GM12891 (cell line): ENCODE results near the gene IGFN1.

Source experiments
- DNase-seq: peaks from one replicate; pipeline ENCODE4 v3.0.0; 2011; ENCODE audit warnings: low spot score; ENCODE audit not compliant: insufficient read length
- FAIRE-seq: peaks from 2 replicates; lab custom pipeline; 2011; peaks lifted over from hg19 to GRCh38; lab: Jason Lieb, UNC
- PAX5 ChIP-seq: IDR thresholded peaks from 2 replicates; pipeline ENCODE4 v1.6.1; 2011; ENCODE audit warnings: low read length, moderate library complexity, mild to moderate bottlenecking; ENCODE audit not compliant: insufficient read depth, severe bottlenecking
- POLR2A ChIP-seq: IDR thresholded peaks from 2 replicates; pipeline ENCODE4 v1.6.1; 2011; ENCODE audit warnings: low read depth, low read length, control low read depth
- POLR2AphosphoS5 ChIP-seq: IDR thresholded peaks from 2 replicates; pipeline ENCODE4 v1.6.1; 2011; ENCODE audit warnings: low read depth, low read length, control low read depth
- POU2F2 ChIP-seq: IDR thresholded peaks from 2 replicates; pipeline ENCODE4 v1.6.1; 2011; ENCODE audit warnings: low read depth, mild to moderate bottlenecking, control low read depth, low read length, moderate library complexity
- SPI1 ChIP-seq: IDR thresholded peaks from 2 replicates; pipeline ENCODE4 v1.6.1; 2011; ENCODE audit warnings: low read depth, low read length, control low read depth
- TAF1 ChIP-seq: IDR thresholded peaks from 2 replicates; pipeline ENCODE4 v1.6.1; 2011; ENCODE audit warnings: low read depth, low read length, control low read depth

Gene IGFN1

GRCh38 chr1:201260236-201260590 lies 69.6 kb downstream of the IGFN1 start:
- no peak for FAIRE-seq
- DNase-seq: no peak
- no peak for TF ChIP-seq SPI1
- no peak for TF ChIP-seq PAX5
- no peak for TF ChIP-seq POLR2A
- TF ChIP-seq POU2F2: no peak
- no peak for TF ChIP-seq POLR2AphosphoS5
- TF ChIP-seq TAF1: no peak

DNA sequence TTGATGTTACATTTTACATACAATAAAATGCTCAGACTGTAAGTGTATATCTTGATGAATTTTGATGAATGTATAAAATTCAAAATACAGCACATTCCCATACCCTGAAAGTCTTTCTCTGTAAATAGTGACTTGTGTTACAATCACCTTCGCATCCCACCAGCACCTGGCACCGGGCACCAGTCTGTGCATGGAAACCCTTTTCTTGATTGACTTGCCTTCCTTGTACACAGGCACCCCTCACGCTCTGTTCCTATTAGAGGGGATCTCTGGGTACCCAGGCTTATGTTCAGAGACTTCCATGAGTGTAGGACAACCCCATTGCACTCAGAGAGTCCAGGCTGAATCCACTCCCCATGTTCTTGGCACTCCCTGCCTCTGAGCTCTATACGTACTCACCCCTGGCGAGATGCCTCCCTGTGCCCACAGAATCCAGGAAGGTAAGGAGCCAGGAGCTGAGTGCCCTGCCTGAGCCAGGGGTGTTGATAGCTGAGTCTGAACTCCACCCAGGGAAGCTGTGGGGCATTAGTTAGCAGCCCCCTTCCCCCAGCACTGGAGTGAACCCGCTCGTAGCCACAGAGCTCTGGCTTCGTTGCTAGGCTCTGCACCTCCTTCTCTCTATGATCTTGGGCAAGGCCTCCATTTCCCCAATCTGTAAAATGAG lies 70.2 kb downstream of the IGFN1 start:
- DNase-seq (no peak), FAIRE-seq (no peak)
- no peak for TF ChIP-seq POLR2AphosphoS5
- no peak for TF ChIP-seq POU2F2
- TF ChIP-seq POLR2A: no peak
- no peak for TF ChIP-seq PAX5
- no peak for TF ChIP-seq SPI1
- no peak for TF ChIP-seq TAF1

DNA sequence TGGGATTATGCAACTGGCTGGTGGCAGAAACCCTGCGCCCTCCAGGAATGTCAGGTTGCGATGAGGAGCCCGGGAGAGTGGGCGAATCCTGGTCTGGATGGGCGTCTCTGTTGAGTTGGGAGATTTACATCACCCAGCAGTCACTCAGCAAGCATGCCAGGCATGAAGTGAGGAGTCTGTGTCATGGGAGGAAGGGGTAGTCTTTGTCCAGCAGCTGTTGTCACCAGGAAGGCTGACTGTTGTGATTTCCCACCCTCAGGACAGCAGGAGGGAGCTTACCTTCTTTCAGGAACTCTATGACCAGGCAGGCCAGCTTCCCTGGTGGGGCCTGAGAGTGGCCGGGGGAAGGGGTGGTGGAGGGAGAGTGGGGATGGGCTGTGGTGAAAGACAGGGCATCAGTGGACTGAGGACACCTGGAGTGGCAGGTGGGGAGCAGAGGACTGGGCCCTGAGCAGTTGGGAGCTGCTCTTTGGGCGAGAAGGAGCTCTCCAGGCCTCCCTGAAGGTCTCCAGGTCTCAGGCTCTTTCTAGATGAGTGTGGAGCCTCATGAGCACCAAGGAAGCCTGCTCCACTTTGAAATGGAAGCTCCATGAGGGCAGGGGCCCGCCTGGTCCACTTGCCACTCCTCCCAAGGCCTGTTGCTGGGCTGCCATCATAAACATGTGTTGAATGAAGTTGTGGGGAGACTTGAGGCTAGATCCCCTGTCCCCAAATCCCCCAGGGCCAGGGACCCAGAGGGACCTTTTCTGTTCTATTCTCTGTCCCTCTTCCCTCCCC lies 71.3 kb downstream of the IGFN1 start:
- no peak for DNase-seq
- no peak for FAIRE-seq
- TF ChIP-seq POU2F2: no peak
- no peak for TF ChIP-seq PAX5
- TF ChIP-seq TAF1: no peak
- no peak for TF ChIP-seq POLR2A
- no peak for TF ChIP-seq POLR2AphosphoS5
- no peak for TF ChIP-seq SPI1

- TF ChIP-seq PAX5 (no peak), POU2F2 (no peak), TAF1 (no peak), POLR2A (no peak), SPI1 (no peak), POLR2AphosphoS5 (no peak)
- FAIRE-seq: no peak
- no peak for DNase-seq
Observed at GRCh38 chr1:201262963-201263608, 72.5 kb downstream of the IGFN1 start.

DNA sequence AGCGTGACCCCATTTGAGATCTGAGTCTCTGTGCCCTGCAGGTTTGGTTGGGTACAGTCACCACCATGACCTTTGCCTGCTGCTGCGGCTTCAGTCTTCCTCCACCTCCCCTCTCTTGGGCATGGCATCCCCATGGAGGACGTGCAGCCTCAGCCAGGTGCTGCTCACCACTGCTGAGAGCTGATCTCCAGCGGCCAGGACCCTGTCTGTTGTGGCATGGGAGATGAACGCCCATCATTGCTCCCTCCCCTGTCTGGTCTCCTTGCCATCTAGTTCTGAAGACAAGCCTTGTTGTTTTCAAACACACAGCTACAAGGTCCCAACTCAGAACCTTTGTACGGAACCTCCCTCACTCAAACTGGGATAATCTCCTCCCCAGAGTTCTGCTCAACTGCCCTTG lies 73.4 kb downstream of the IGFN1 start:
- TF ChIP-seq PAX5: no peak
- no peak for TF ChIP-seq POU2F2
- no peak for TF ChIP-seq SPI1
- TF ChIP-seq TAF1: no peak
- no peak for TF ChIP-seq POLR2A
- TF ChIP-seq POLR2AphosphoS5: no peak
- no peak for FAIRE-seq

GRCh38 chr1:201264554-201264953 lies 73.9 kb downstream of the IGFN1 start:
- DNase-seq (no peak), FAIRE-seq (no peak)
- TF ChIP-seq POLR2AphosphoS5 (no peak), SPI1 (no peak), POU2F2 (no peak), PAX5 (no peak), POLR2A (no peak), TAF1 (no peak)

More for the DNA sequence above, 73.4 kb downstream of the IGFN1 start:
- no peak for DNase-seq

GRCh38 chr1:201265756-201266155 lies 75.1 kb downstream of the IGFN1 start:
- TF ChIP-seq TAF1: no peak
- DNase-seq (no peak), FAIRE-seq (no peak)

- no peak for TF ChIP-seq SPI1
- TF ChIP-seq POLR2A: no peak
- no peak for TF ChIP-seq POU2F2
- no peak for TF ChIP-seq TAF1
- no peak for TF ChIP-seq POLR2AphosphoS5
- TF ChIP-seq PAX5: no peak
- FAIRE-seq (no peak), DNase-seq (no peak)
Observed at GRCh38 chr1:201266276-201266675, 75.7 kb downstream of the IGFN1 start.

GRCh38 chr1:201266774-201267173 lies 76.2 kb downstream of the IGFN1 start:
- TF ChIP-seq POU2F2 (no peak), POLR2A (no peak), SPI1 (no peak), TAF1 (no peak), PAX5 (no peak), POLR2AphosphoS5 (no peak)
- FAIRE-seq: no peak
- DNase-seq: no peak

GRCh38 chr1:201267481-201268229 lies 77.0 kb downstream of the IGFN1 start:
- TF ChIP-seq POLR2AphosphoS5 (no peak), PAX5 (no peak), POU2F2 (no peak), POLR2A (no peak), TAF1 (no peak), SPI1 (no peak)
- DNase-seq (no peak), FAIRE-seq (no peak)
